ENCODE measurements around the gene HLA-E. TPM values are rescaled to one million over a fixed set of nuclear protein-coding genes. Genes with fewer than 3 reads are reported as not detected.
"Not testable (repeated sequence)": the region's sequence is repeated elsewhere in the genome, so short reads cannot be mapped to it uniquely, and the experiment has no call there.

HLA-E gene
- total and polyA plus RNA-seq, 4 experiments from 2014 or later = 1,097 to 3,541 (median 1,781) TPM

DNA sequence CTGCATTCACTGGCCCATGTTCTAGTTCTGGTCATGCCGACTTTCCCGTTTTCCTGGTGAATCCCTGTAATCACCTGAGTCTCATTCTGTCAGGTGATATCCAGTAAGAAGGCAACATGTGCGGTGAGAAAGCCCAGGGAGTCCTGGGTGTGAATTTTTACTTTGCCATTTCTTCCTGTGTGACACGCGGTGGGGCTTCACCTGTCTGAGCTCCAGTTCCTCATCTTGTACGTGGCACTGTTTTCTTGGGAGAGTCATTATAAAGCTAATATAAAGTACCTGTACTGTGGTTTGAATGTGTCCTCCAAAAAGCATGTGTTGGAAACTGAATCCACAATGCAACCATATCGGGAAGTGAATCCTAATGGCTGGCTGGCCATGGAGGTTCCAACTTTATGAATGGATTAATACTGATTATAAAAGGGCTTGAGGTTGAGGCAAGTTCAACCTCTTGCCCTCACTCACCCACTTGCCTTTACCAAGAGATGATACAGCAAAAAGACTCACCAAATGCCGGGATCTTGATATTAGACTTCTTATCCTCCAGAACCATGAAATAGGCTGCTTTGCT is 5.1 kb downstream of the HLA-E start:
- Histone ChIP-seq H3K9me3 (ENCODE audit: control insufficient read depth in 1 of 2, low read length in 2 of 2) (no peaks in the 10 kb centered on the region), H3K27me3 (ENCODE audit: insufficient read depth, low read length) (no peaks in the 10 kb centered on the region), H3K36me3 (ENCODE audit: insufficient read depth, low read length) (peaks cover 36% of the 10 kb centered on the region), H3K4me3 (ENCODE audit: low read length in 2 of 2) (peak overlapping the region in 1 of 2 donors; percentile 8), H3K27ac (ENCODE audit: low read depth, low read length) (peak overlapping the region; percentile 22), H3K4me1 (ENCODE audit: insufficient read depth, low read length) (peaks cover 62% of the 10 kb centered on the region)
- Mint-ChIP-seq H3K9me3 (peaks cover 0 to under 1% (median 0%) of the 10 kb centered on the region in 8 donors), H3K4me3 (peak overlapping the region; percentile 98 to 99 (median 99)), H3K27me3 (no peaks in the 10 kb centered on the region), H3K36me3 (peaks cover 45 to 49% of the 10 kb centered on the region in 2 donors), H3K27ac (peak overlapping the region; percentile 70 to 97 (median 91)), H3K4me1 (peaks cover 38 to 79% (median 61%) of the 10 kb centered on the region in 4 donors)
- intact Hi-C loops (cut with micrococcal nuclease) = no loop called here
- DNase-seq = peak in 3 of 5 donors; percentile 23 to 47 (median 41)
- CTCF ChIA-PET (ENCODE audit: partially characterized antibody) = interaction anchor here (1.1 to 8.2 kb wide), 13 partner anchors 8 to 237 kb away, joined by 3 to 128 read pairs (median 9); no protein-coding TSS in a partner anchor
- POLR2A ChIA-PET (ENCODE audit: partially characterized antibody) = interaction anchor here (0.7 to 9.5 kb wide), 26 partner anchors 9 to 390 kb away, joined by 3 to 743 read pairs (median 6); partner anchors contain the start of genes ABCF1, C6orf136, DDR1 and GNL1

DNA sequence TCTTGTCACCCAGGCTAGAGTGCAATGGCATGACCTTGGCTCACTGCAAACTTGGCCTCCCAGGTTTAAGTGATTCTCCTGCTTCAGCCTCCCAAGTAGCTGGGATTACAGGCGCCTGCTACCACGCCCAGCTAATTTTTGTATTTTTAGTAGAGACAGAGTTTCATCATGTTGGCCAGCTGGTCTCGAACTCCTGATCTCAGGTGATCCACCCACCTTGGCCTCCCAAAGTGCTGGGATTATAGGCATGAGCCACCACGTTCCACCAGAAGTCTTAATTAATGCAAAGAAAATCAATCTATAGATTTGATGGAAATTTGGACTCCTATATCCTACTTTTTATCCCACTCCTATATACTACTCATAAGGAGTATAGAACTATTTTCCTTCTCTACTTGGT is 5.8 kb downstream of the HLA-E start:
- H3K27me3 ChIP-seq (ENCODE audit: insufficient read depth, low read length); H3K9me3 ChIP-seq (ENCODE audit: control insufficient read depth in 1 of 2, low read length in 2 of 2); H3K4me3 ChIP-seq (ENCODE audit: low read length in 2 of 2); H3K9me3 Mint-ChIP-seq; intact Hi-C loops (cut with micrococcal nuclease); H3K27me3 Mint-ChIP-seq: not testable (repeated sequence)
- peak overlapping the region; percentile 22 to 99 (median 98) for H3K4me3 Mint-ChIP-seq
- CTCF ChIA-PET (ENCODE audit: partially characterized antibody) = interaction anchor here (3.9 to 8.2 kb wide), 3 partner anchors 10 to 48 kb away, joined by 18 to 128 read pairs (median 100); no protein-coding TSS in a partner anchor
- peaks cover 43 to 45% of the 10 kb centered on the region in 2 donors for H3K36me3 Mint-ChIP-seq
- peaks cover 38 to 83% (median 62%) of the 10 kb centered on the region in 4 donors for H3K4me1 Mint-ChIP-seq
- POLR2A ChIA-PET (ENCODE audit: partially characterized antibody) = interaction anchor here (1.7 to 9.5 kb wide), 9 partner anchors 14 to 225 kb away, joined by 8 to 743 read pairs (median 48); partner anchors contain the start of genes ABCF1, GNL1, MDC1 and PRR3
- peak in 1 of 5 donors; percentile 24 for DNase-seq
- Histone ChIP-seq H3K4me1 (ENCODE audit: insufficient read depth, low read length) (peaks cover 65% of the 10 kb centered on the region), H3K36me3 (ENCODE audit: insufficient read depth, low read length) (peaks cover 36% of the 10 kb centered on the region), H3K27ac (ENCODE audit: low read depth, low read length) (peak overlapping the region; percentile 22)
- H3K27ac Mint-ChIP-seq = peak overlapping the region; percentile 42 to 97 (median 82)

DNA sequence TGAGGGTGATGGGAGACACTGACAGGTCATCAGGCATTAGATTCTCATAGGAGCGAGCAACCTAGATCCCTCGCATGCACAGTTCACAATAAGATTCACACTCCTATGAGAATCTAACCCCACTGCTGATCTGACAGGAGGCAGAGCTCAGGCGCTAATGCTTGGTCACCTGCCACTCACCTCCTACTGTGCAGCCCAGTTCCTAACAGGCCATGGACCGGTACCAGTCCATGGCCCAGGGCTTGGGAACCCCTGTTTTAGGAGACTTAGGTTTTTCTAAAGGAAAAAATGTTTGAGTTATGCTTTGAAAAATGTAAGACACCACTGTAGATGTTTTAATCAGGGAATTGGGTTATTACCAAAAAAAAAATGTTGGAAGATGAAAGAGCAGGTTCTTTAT is 6.7 kb downstream of the HLA-E start:
- Histone ChIP-seq H3K4me3 (ENCODE audit: low read length in 2 of 2) (no peak overlapping the region), H3K4me1 (ENCODE audit: insufficient read depth, low read length) (peaks cover 69% of the 10 kb centered on the region), H3K36me3 (ENCODE audit: insufficient read depth, low read length) (peaks cover 27% of the 10 kb centered on the region), H3K9me3 (ENCODE audit: control insufficient read depth in 1 of 2, low read length in 2 of 2) (no peaks in the 10 kb centered on the region), H3K27me3 (ENCODE audit: insufficient read depth, low read length) (no peaks in the 10 kb centered on the region), H3K27ac (ENCODE audit: low read depth, low read length) (no peak overlapping the region)
- CTCF ChIA-PET (ENCODE audit: partially characterized antibody) = interaction anchor here (1.3 to 8.2 kb wide), 4 partner anchors 9 to 123 kb away, joined by 3 to 128 read pairs (median 59); no protein-coding TSS in a partner anchor
- Mint-ChIP-seq H3K4me3 (peak overlapping the region in 3 of 8 donors; percentile 26 to 98 (median 73)), H3K27ac (peak overlapping the region in 4 of 7 donors; percentile 31 to 97 (median 84)), H3K27me3 (no peaks in the 10 kb centered on the region), H3K36me3 (peaks cover 33 to 36% of the 10 kb centered on the region in 2 donors), H3K9me3 (no peaks in the 10 kb centered on the region), H3K4me1 (peaks cover 46 to 83% (median 67%) of the 10 kb centered on the region in 4 donors)
- no peak for DNase-seq
- POLR2A ChIA-PET (ENCODE audit: partially characterized antibody) = interaction anchor here (1.1 to 9.5 kb wide), 6 partner anchors 8 to 118 kb away, joined by 3 to 743 read pairs (median 174); no protein-coding TSS in a partner anchor
- intact Hi-C loops (cut with micrococcal nuclease) = no loop called here

DNA sequence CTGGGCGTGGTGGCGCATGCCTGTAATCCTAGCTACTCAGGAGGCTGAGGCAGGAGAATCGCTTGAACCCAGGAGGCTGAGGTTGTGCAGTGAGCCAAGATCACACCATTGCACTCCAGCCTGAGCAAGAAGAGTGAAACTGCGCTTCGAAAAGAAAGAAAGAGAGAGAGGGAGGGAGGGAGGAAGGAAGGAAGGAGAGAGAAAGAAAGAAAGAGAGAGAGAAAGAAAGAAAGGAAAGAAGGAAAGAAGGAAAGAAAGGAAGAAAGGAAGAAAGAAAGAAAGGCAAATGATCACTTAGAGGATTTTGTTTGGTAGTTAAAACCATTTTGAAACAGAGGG is 7.9 kb downstream of the HLA-E start:
- H3K9me3 Mint-ChIP-seq; H3K27me3 ChIP-seq (ENCODE audit: insufficient read depth, low read length); DNase-seq; H3K27ac ChIP-seq (ENCODE audit: low read depth, low read length); H3K4me3 ChIP-seq (ENCODE audit: low read length in 2 of 2); intact Hi-C loops (cut with micrococcal nuclease); H3K9me3 ChIP-seq (ENCODE audit: control insufficient read depth in 1 of 2, low read length in 2 of 2); H3K27me3 Mint-ChIP-seq: not testable (repeated sequence)
- POLR2A ChIA-PET (ENCODE audit: partially characterized antibody) = interaction anchor here (8.5 to 9.5 kb wide), 4 partner anchors 12 to 117 kb away, joined by 94 to 743 read pairs (median 300); no protein-coding TSS in a partner anchor
- peak overlapping the region in 4 of 7 donors; percentile 9 to 97 (median 50) for H3K27ac Mint-ChIP-seq
- Histone ChIP-seq H3K4me1 (ENCODE audit: insufficient read depth, low read length) (peaks cover 69% of the 10 kb centered on the region), H3K36me3 (ENCODE audit: insufficient read depth, low read length) (peaks cover 15% of the 10 kb centered on the region)
- H3K4me1 Mint-ChIP-seq = peaks cover 45 to 75% (median 61%) of the 10 kb centered on the region in 4 donors
- H3K36me3 Mint-ChIP-seq = peaks cover 21 to 24% of the 10 kb centered on the region in 2 donors
- CTCF ChIA-PET (ENCODE audit: partially characterized antibody) = interaction anchor here (0.9 to 8.2 kb wide), 4 partner anchors 12 to 121 kb away, joined by 3 to 128 read pairs (median 52); no protein-coding TSS in a partner anchor
- H3K4me3 Mint-ChIP-seq = peak overlapping the region in 2 of 8 donors; percentile 22 to 58

DNA sequence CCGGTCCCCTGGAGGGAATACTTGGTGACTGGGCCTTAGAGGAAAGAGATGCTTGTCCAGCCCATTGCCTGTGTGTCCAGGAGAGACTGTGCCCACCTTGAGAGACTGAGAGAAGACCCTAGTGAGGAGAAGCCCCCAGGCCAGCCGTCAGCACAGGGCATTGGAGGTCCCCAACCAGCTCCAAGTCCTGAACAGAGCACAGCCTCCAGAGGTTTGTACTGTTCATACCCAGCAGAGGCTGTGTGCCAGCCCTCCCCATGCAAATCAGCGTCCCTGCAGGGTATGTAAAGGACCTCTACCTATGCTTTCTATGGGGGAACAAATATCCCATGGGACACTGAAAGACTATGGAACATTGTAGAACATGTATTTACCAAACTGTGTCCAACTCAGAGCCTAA is 8.4 kb downstream of the HLA-E start:
- no peak for DNase-seq
- H3K9me3 Mint-ChIP-seq = no peaks in the 10 kb centered on the region
- Histone ChIP-seq H3K9me3 (ENCODE audit: control insufficient read depth in 1 of 2, low read length in 2 of 2) (no peaks in the 10 kb centered on the region), H3K4me1 (ENCODE audit: insufficient read depth, low read length) (peaks cover 64% of the 10 kb centered on the region), H3K27me3 (ENCODE audit: insufficient read depth, low read length) (no peaks in the 10 kb centered on the region), H3K36me3 (ENCODE audit: insufficient read depth, low read length) (peaks cover 10% of the 10 kb centered on the region), H3K4me3 (ENCODE audit: low read length in 2 of 2) (no peak overlapping the region), H3K27ac (ENCODE audit: low read depth, low read length) (no peak overlapping the region)
- H3K27me3 Mint-ChIP-seq = no peaks in the 10 kb centered on the region
- H3K4me1 Mint-ChIP-seq = peaks cover 44 to 70% (median 56%) of the 10 kb centered on the region in 4 donors
- peak overlapping the region in 1 of 8 donors; percentile 22 for H3K4me3 Mint-ChIP-seq
- intact Hi-C loops (cut with micrococcal nuclease) = no loop called here
- peak overlapping the region in 1 of 7 donors; percentile 97 for H3K27ac Mint-ChIP-seq
- H3K36me3 Mint-ChIP-seq = peaks cover 16 to 19% of the 10 kb centered on the region in 2 donors
- CTCF ChIA-PET (ENCODE audit: partially characterized antibody) = interaction anchor here (8.2 kb wide), 1 partner anchor 34 kb away, joined by 128 read pairs; no protein-coding TSS in a partner anchor
- POLR2A ChIA-PET (ENCODE audit: partially characterized antibody) = interaction anchor here (8.5 to 9.5 kb wide), 4 partner anchors 12 to 116 kb away, joined by 94 to 743 read pairs (median 300); no protein-coding TSS in a partner anchor

DNA sequence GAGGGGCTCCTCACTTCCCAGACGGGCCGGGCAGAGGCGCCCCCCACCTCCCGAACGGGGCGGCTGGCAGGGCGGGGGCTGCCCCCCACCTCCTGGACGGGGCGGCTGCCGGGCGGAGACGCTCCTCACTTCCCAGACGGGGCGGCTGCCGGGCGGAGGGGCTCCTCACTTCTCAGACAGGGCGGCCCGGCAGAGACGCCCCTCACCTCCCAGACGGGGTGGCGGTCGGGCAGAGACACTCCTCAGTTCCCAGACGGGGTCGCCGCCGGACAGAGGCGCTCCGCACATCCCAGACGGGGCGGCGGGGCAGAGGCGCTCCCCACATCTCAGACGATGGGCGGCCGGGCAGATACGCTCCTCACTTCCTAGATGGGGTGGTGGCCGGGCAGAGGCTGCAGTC is 9.4 kb downstream of the HLA-E start:
- ChIA-PET CTCF (ENCODE audit: partially characterized antibody) (interaction anchor here (4.2 kb wide), 1 partner anchor 44 kb away, joined by 35 read pairs; no protein-coding TSS in a partner anchor), POLR2A (ENCODE audit: partially characterized antibody) (interaction anchor here (21.2 kb wide), 1 partner anchor 5 kb away, joined by 743 read pairs; the partner anchor contains the start of gene HLA-E)
- H3K36me3 ChIP-seq (ENCODE audit: insufficient read depth, low read length); H3K4me3 Mint-ChIP-seq; H3K4me3 ChIP-seq (ENCODE audit: low read length in 2 of 2); H3K27ac ChIP-seq (ENCODE audit: low read depth, low read length); H3K27me3 ChIP-seq (ENCODE audit: insufficient read depth, low read length); H3K27ac Mint-ChIP-seq; H3K9me3 Mint-ChIP-seq; DNase-seq; H3K9me3 ChIP-seq (ENCODE audit: control insufficient read depth in 1 of 2, low read length in 2 of 2); H3K27me3 Mint-ChIP-seq; intact Hi-C loops (cut with micrococcal nuclease); H3K36me3 Mint-ChIP-seq: not testable (repeated sequence)
- H3K4me1 Mint-ChIP-seq = peaks cover 39 to 61% (median 49%) of the 10 kb centered on the region in 4 donors
- peaks cover 54% of the 10 kb centered on the region for H3K4me1 ChIP-seq (ENCODE audit: insufficient read depth, low read length)

Measured in CD4-positive, alpha-beta memory T cell (primary cell).